GM23338 (cell line): ENCODE data around the gene CLCN4. TPM values are rescaled to one million over a fixed set of nuclear protein-coding genes. Genes with fewer than 3 reads are reported as not detected.

ENCODE experiments used
- polyA plus RNA-seq: library from polyadenylated mRNA; unstranded; fragments of >200 nt; fragmentation: Nextera tagmentation; extraction: Ambion mirVana; gene quantifications from 2 replicates; pipeline ENCODE4 v1.2.1, GENCODE V29; 2016
- total RNA-seq: library from RNA; depleted of rRNA; stranded (reverse); fragments of >200 nt; shearing (Covaris generic); gene quantifications from 2 replicates; pipeline ENCODE4 v1.2.3, GENCODE V29; 2014; rRNA removed

Gene CLCN4
- total and polyA plus RNA-seq, 2 experiments from 2014 or later, result 1.2 to 4.9 TPM

Other genes with a start within 250 kb of the CLCN4 start
- gene CLDN34, start 189.6 kb upstream of the CLCN4 start, total RNA-seq, result 0.19 TPM in 1 of 2 replicates, not detected in the other
- not detected in 2 replicates for gene CLDN34, start 189.6 kb upstream of the CLCN4 start, polyA plus RNA-seq